HepG2 (cell line): ENCODE data around the gene SERPINB1. TPM values are rescaled to one million over a fixed set of nuclear protein-coding genes. Genes with fewer than 3 reads are reported as not detected.
A peak's percentile ranks its signal among the peaks of the same experiment; 100 is the strongest.

Experiments used
- DNMT1 ChIP-seq: sonication (generic); formaldehyde crosslinking; IDR thresholded peaks from 2 replicates; pipeline ENCODE4 v1.5.1; 2020; ENCODE audit warnings: mild to moderate bottlenecking, missing genetic modification reagents
- KAT7 ChIP-seq: IDR thresholded peaks from 2 replicates; pipeline ENCODE4 v1.6.1; 2018; ENCODE audit warnings: borderline replicate concordance, missing compliant biosample characterization
- SMARCC2 ChIP-seq: fragments of 450-650 bp; IDR thresholded peaks from 2 replicates; pipeline ENCODE4 v1.6.1; 2017; ENCODE audit warnings: antibody characterized with exemption, mild to moderate bottlenecking
- ZFYVE20 ChIP-seq: sonication (generic); formaldehyde crosslinking; IDR thresholded peaks from 2 replicates; pipeline ENCODE4 v1.8.0; 2023; ENCODE audit warnings: low read depth, mild to moderate bottlenecking, moderate library complexity, missing genetic modification reagents, borderline replicate concordance
- ZNF101 ChIP-seq: sonication (generic); formaldehyde crosslinking; IDR thresholded peaks from 2 replicates; pipeline ENCODE4 v1.4.0; 2020; ENCODE audit warnings: mild to moderate bottlenecking, low read depth, missing genetic modification reagents, borderline replicate concordance
- ZNF253 ChIP-seq: sonication (generic); formaldehyde crosslinking; IDR thresholded peaks from 2 replicates; pipeline ENCODE4 v1.8.0; 2022; ENCODE audit warnings: mild to moderate bottlenecking, missing genetic modification reagents, borderline replicate concordance
- ZNF331 ChIP-seq: sonication (generic); formaldehyde crosslinking; IDR thresholded peaks from 2 replicates; pipeline ENCODE4 v1.4.0; 2020; ENCODE audit warnings: missing genetic modification reagents
- ZSCAN30 ChIP-seq: sonication (generic); formaldehyde crosslinking; IDR thresholded peaks from 2 replicates; pipeline ENCODE4 v1.5.0; 2020; ENCODE audit warnings: mild to moderate bottlenecking, missing genetic modification reagents
- polyA plus RNA-seq, 8 experiments: library from polyadenylated mRNA; depleted of rRNA in 3 of 8; stranded (reverse) in 7 of 8; unstranded in 1 of 8; fragments of >200 nt; fragmentation: Illumina TruSeq in 4 of 8; extraction: Trizol in 4 of 8; gene quantifications; 2 replicates each; pipeline versions ENCODE4 v1.2.1 to v1.2.3, GENCODE V29; 2011 to 2016; ENCODE audit warnings: low read depth in 4 of 8, missing spikeins in 1 of 8, mixed read lengths in 1 of 8; ENCODE audit not compliant: insufficient read depth in 1 of 8
- total RNA-seq, 5 experiments: library from RNA; depleted of rRNA; stranded (reverse); fragments of >200 nt; fragmentation: Illumina TruSeq; extraction: Trizol; gene quantifications; 2 replicates each; pipeline ENCODE4 v1.2.3, GENCODE V29; 2016; ENCODE audit warnings: low read depth in 1 of 5
- TF ChIP-seq, protein P1 (sequence below): sonication (generic); formaldehyde crosslinking; conservative IDR thresholded peaks from 2 replicates; pipeline ENCODE4 v1.8.0; 2022; ENCODE audit warnings: mild to moderate bottlenecking, moderate library complexity, missing genetic modification reagents
- TF ChIP-seq, protein P2 (sequence below): sonication (generic); formaldehyde crosslinking; IDR thresholded peaks from 2 replicates; pipeline ENCODE4 v1.4.0; 2020; ENCODE audit warnings: mild to moderate bottlenecking, missing genetic modification reagents
- TF ChIP-seq, protein P3 (sequence below): sonication (generic); formaldehyde crosslinking; IDR thresholded peaks from 2 replicates; pipeline ENCODE4 v1.4.0; 2020; ENCODE audit warnings: missing genetic modification reagents, borderline replicate concordance
- TF ChIP-seq, protein P4 (sequence below): sonication (generic); formaldehyde crosslinking; IDR thresholded peaks from 2 replicates; pipeline ENCODE4 v1.5.1; 2020; ENCODE audit warnings: missing genetic modification reagents, mild to moderate bottlenecking, borderline replicate concordance
- TF ChIP-seq, protein P5 (sequence below): IDR thresholded peaks from 2 replicates; pipeline ENCODE4 v1.6.1; 2016; ENCODE audit warnings: mild to moderate bottlenecking, missing biosample characterization, missing genetic modification reagents

Gene SERPINB1
- total and polyA plus RNA-seq, 2 of the 13 experiments (the other 11 are each of a cell fraction or from before 2014, with no cell fraction given): 41.4 to 60.5 TPM

DNA sequence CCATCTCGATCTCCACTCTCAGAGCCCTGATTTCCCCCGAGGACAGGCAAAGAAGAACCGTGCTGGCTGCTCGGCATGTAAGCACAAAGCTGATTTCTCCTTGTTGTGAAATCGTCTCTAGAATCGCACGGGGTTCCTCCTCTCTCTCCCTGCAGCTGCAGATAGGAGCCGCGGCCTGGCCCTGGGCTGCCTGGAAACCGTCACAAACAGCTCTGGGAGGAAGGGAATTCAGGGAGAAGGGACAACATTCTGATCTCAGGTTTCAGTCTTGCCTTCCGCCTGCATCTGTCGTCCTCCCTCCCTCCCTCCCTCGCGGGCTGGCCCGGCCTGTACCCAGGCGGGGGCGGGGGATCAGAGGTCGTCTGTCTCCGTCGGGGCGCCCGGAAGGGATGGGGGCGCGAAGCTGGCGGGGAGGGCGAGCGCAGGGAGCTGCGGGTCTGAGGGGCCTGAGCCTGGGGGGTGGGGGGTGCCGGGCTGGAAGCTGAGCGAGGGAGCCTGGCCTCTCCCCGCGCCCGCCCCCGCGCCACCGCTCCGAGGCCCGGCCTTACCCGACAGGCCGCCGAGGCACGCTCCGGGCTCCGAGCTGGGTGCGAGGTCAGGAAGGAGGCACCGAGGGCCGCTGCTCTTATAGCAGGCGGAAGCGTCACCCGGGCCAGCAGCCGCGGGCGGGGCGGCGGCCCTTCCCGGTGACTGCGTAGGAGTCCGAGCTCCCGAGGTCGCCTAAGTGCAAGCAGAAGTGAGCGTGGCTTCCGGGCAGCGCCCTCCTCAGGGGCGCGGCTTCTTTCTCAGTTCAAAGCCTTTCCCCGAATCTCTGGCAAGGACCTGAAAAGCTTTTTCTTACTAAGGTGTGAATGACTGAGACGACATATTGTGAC is at the start of gene SERPINB1 (continued):
- TF ChIP-seq, protein P1, sequence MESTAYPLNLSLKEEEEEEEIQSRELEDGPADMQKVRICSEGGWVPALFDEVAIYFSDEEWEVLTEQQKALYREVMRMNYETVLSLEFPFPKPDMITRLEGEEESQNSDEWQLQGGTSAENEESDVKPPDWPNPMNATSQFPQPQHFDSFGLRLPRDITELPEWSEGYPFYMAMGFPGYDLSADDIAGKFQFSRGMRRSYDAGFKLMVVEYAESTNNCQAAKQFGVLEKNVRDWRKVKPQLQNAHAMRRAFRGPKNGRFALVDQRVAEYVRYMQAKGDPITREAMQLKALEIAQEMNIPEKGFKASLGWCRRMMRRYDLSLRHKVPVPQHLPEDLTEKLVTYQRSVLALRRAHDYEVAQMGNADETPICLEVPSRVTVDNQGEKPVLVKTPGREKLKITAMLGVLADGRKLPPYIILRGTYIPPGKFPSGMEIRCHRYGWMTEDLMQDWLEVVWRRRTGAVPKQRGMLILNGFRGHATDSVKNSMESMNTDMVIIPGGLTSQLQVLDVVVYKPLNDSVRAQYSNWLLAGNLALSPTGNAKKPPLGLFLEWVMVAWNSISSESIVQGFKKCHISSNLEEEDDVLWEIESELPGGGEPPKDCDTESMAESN (CRISPR knock-in tag): peak; percentile 90
- TF ChIP-seq, protein P2, sequence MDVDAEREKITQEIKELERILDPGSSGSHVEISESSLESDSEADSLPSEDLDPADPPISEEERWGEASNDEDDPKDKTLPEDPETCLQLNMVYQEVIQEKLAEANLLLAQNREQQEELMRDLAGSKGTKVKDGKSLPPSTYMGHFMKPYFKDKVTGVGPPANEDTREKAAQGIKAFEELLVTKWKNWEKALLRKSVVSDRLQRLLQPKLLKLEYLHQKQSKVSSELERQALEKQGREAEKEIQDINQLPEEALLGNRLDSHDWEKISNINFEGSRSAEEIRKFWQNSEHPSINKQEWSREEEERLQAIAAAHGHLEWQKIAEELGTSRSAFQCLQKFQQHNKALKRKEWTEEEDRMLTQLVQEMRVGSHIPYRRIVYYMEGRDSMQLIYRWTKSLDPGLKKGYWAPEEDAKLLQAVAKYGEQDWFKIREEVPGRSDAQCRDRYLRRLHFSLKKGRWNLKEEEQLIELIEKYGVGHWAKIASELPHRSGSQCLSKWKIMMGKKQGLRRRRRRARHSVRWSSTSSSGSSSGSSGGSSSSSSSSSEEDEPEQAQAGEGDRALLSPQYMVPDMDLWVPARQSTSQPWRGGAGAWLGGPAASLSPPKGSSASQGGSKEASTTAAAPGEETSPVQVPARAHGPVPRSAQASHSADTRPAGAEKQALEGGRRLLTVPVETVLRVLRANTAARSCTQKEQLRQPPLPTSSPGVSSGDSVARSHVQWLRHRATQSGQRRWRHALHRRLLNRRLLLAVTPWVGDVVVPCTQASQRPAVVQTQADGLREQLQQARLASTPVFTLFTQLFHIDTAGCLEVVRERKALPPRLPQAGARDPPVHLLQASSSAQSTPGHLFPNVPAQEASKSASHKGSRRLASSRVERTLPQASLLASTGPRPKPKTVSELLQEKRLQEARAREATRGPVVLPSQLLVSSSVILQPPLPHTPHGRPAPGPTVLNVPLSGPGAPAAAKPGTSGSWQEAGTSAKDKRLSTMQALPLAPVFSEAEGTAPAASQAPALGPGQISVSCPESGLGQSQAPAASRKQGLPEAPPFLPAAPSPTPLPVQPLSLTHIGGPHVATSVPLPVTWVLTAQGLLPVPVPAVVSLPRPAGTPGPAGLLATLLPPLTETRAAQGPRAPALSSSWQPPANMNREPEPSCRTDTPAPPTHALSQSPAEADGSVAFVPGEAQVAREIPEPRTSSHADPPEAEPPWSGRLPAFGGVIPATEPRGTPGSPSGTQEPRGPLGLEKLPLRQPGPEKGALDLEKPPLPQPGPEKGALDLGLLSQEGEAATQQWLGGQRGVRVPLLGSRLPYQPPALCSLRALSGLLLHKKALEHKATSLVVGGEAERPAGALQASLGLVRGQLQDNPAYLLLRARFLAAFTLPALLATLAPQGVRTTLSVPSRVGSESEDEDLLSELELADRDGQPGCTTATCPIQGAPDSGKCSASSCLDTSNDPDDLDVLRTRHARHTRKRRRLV (CRISPR knock-in tag): 0 out of 2 replicates have a peak, but pooled peaks have one; percentile 7
- TF ChIP-seq ZFYVE20 (CRISPR knock-in tag) (no peak), ZSCAN30 (CRISPR knock-in tag) (no peak), ZNF101 (CRISPR knock-in tag) (no peak), ZNF331 (CRISPR knock-in tag) (peak; percentile 58), ZNF253 (CRISPR knock-in tag) (peak; percentile 76; the same call in 1 of the 2 replicates), SMARCC2 (no peak), KAT7 (peak; percentile 94; the same call in 1 of the 2 replicates), DNMT1 (no peak)
- TF ChIP-seq, protein P3, sequence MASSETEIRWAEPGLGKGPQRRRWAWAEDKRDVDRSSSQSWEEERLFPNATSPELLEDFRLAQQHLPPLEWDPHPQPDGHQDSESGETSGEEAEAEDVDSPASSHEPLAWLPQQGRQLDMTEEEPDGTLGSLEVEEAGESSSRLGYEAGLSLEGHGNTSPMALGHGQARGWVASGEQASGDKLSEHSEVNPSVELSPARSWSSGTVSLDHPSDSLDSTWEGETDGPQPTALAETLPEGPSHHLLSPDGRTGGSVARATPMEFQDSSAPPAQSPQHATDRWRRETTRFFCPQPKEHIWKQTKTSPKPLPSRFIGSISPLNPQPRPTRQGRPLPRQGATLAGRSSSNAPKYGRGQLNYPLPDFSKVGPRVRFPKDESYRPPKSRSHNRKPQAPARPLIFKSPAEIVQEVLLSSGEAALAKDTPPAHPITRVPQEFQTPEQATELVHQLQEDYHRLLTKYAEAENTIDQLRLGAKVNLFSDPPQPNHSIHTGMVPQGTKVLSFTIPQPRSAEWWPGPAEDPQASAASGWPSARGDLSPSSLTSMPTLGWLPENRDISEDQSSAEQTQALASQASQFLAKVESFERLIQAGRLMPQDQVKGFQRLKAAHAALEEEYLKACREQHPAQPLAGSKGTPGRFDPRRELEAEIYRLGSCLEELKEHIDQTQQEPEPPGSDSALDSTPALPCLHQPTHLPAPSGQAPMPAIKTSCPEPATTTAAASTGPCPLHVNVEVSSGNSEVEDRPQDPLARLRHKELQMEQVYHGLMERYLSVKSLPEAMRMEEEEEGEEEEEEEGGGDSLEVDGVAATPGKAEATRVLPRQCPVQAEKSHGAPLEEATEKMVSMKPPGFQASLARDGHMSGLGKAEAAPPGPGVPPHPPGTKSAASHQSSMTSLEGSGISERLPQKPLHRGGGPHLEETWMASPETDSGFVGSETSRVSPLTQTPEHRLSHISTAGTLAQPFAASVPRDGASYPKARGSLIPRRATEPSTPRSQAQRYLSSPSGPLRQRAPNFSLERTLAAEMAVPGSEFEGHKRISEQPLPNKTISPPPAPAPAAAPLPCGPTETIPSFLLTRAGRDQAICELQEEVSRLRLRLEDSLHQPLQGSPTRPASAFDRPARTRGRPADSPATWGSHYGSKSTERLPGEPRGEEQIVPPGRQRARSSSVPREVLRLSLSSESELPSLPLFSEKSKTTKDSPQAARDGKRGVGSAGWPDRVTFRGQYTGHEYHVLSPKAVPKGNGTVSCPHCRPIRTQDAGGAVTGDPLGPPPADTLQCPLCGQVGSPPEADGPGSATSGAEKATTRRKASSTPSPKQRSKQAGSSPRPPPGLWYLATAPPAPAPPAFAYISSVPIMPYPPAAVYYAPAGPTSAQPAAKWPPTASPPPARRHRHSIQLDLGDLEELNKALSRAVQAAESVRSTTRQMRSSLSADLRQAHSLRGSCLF: 0 out of 2 replicates have a peak, but pooled peaks have one; percentile 48
- TF ChIP-seq, protein P4, sequence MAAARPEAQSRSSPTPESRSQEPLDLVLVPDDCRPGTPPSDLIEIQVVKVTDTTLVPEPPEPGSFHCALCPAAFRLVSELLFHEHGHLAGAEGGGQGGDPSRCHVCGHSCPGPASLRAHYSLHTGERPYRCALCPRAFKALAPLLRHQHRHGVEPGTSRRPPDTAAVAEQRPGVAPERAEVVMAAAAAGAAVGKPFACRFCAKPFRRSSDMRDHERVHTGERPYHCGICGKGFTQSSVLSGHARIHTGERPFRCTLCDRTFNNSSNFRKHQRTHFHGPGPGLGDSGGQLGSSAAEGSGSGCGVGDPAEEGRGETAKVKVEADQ (CRISPR knock-in tag): peak; percentile 57; the same call in 1 of the 2 replicates
- TF ChIP-seq, protein P5, sequence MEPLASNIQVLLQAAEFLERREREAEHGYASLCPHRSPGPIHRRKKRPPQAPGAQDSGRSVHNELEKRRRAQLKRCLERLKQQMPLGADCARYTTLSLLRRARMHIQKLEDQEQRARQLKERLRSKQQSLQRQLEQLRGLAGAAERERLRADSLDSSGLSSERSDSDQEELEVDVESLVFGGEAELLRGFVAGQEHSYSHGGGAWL (CRISPR knock-in tag): peak; percentile 98
